Measurements from ENCODE around the gene MINPP1. TPM values are rescaled to one million over a fixed set of nuclear protein-coding genes. Genes with fewer than 3 reads are reported as not detected.

Gene MINPP1
- total RNA-seq, 5 donors from 2014 or later (not counting 1 experiment from before 2014, with no cell fraction given): 2.9 to 9.6 (median 8.8) TPM

- peaks cover 3% of the 10 kb centered on the region in 2 donors for H3K27me3 Mint-ChIP-seq
- no peaks in the 10 kb centered on the region for H3K4me1 ChIP-seq (ENCODE audit: control insufficient read depth in 1 of 2, extremely low read depth in 1 of 2, insufficient read depth in 2 of 2, low read length in 2 of 2)
Observed at GRCh38 chr10:87593702-87594101, 89.0 kb downstream of the MINPP1 start.

GRCh38 chr10:87594181-87594580, 89.5 kb downstream of the MINPP1 start:
- H3K36me3 ChIP-seq (ENCODE audit: control insufficient read depth in 2 of 2, extremely low read depth in 1 of 2, insufficient read depth in 1 of 2, low read length in 1 of 2): no peaks in the 10 kb centered on the region
- ChIA-PET POLR2A (no interaction called here), CTCF (no interaction called here)
- ATAC-seq (replicated peaks in 1 of 4): no peak
- H3K9me3 ChIP-seq: no peaks in the 10 kb centered on the region
- Mint-ChIP-seq H3K36me3 (no peaks in the 10 kb centered on the region), H3K27ac (no peak overlapping the region), H3K4me1 (no peaks in the 10 kb centered on the region), H3K27me3 (peaks cover 3% of the 10 kb centered on the region in 2 donors), H3K4me3 (no peak overlapping the region), H3K9me3 (peaks cover 0 to 2% (median 0%) of the 10 kb centered on the region in 3 donors)
- no peak overlapping the region for H3K4me3 ChIP-seq (ENCODE audit: control insufficient read depth in 1 of 2, extremely low read depth in 1 of 2, low read length in 1 of 2)
- peaks cover 0 to 5% of the 10 kb centered on the region in 2 experiments for H3K27me3 ChIP-seq (replicated peaks in 1 of 2; ENCODE audit: control insufficient read depth in 2 of 2, extremely low read depth in 1 of 2, insufficient read depth in 2 of 2, low read length in 1 of 2)
- no peak for DNase-seq
- no peak overlapping the region for H3K27ac ChIP-seq (ENCODE audit: low read length)
- 57% methylated on average over 1 of the region's 1 CpG for WGBS (ENCODE audit: insufficient coverage)
- no peaks in the 10 kb centered on the region for H3K4me1 ChIP-seq (ENCODE audit: control insufficient read depth in 1 of 2, extremely low read depth in 1 of 2, insufficient read depth in 2 of 2, low read length in 2 of 2)

More at GRCh38 chr10:87593702-87594101, 89.0 kb downstream of the MINPP1 start:
- Histone ChIP-seq H3K27ac (ENCODE audit: low read length) (no peak overlapping the region), H3K9me3 (no peaks in the 10 kb centered on the region), H3K4me3 (ENCODE audit: control insufficient read depth in 1 of 2, extremely low read depth in 1 of 2, low read length in 1 of 2) (no peak overlapping the region), H3K36me3 (ENCODE audit: control insufficient read depth in 2 of 2, extremely low read depth in 1 of 2, insufficient read depth in 1 of 2, low read length in 1 of 2) (no peaks in the 10 kb centered on the region), H3K27me3 (replicated peaks in 1 of 2; ENCODE audit: control insufficient read depth in 2 of 2, extremely low read depth in 1 of 2, insufficient read depth in 2 of 2, low read length in 1 of 2) (peaks cover 0 to 5% of the 10 kb centered on the region in 2 experiments)
- CTCF ChIA-PET: no interaction called here
- H3K4me1 Mint-ChIP-seq: no peaks in the 10 kb centered on the region
- H3K4me3 Mint-ChIP-seq: no peak overlapping the region
- H3K27ac Mint-ChIP-seq: no peak overlapping the region
- POLR2A ChIA-PET: no interaction called here
- DNase-seq (no peak), ATAC-seq (replicated peaks in 1 of 4) (no peak)
- no peaks in the 10 kb centered on the region for H3K36me3 Mint-ChIP-seq
- H3K9me3 Mint-ChIP-seq: peaks cover 0 to 2% (median 0%) of the 10 kb centered on the region in 3 donors

GRCh38 chr10:87594864-87595263, 90.2 kb downstream of the MINPP1 start:
- no peaks in the 10 kb centered on the region for H3K36me3 Mint-ChIP-seq
- no peak overlapping the region for H3K4me3 Mint-ChIP-seq
- ChIA-PET CTCF (no interaction called here), POLR2A (no interaction called here)
- no peak overlapping the region for H3K4me3 ChIP-seq (ENCODE audit: control insufficient read depth in 1 of 2, extremely low read depth in 1 of 2, low read length in 1 of 2)
- H3K9me3 ChIP-seq: no peaks in the 10 kb centered on the region
- no CpG with 5 or more reads among the region's 2 CpGs for WGBS (ENCODE audit: insufficient coverage)
- H3K27me3 ChIP-seq (replicated peaks in 1 of 2; ENCODE audit: control insufficient read depth in 2 of 2, extremely low read depth in 1 of 2, insufficient read depth in 2 of 2, low read length in 1 of 2): peaks cover 0 to 3% of the 10 kb centered on the region in 2 experiments
- DNase-seq (no peak), ATAC-seq (replicated peaks in 1 of 4) (no peak)
- H3K36me3 ChIP-seq (ENCODE audit: control insufficient read depth in 2 of 2, extremely low read depth in 1 of 2, insufficient read depth in 1 of 2, low read length in 1 of 2): no peaks in the 10 kb centered on the region
- no peaks in the 10 kb centered on the region for H3K4me1 ChIP-seq (ENCODE audit: control insufficient read depth in 1 of 2, extremely low read depth in 1 of 2, insufficient read depth in 2 of 2, low read length in 2 of 2)
- H3K27ac Mint-ChIP-seq: no peak overlapping the region
- peaks cover 0 to 2% (median 0%) of the 10 kb centered on the region in 3 donors for H3K9me3 Mint-ChIP-seq
- peaks cover 3% of the 10 kb centered on the region in 2 donors for H3K27me3 Mint-ChIP-seq
- H3K4me1 Mint-ChIP-seq: no peaks in the 10 kb centered on the region
- no peak overlapping the region for H3K27ac ChIP-seq (ENCODE audit: low read length)

- WGBS (ENCODE audit: insufficient coverage): no CpG with 5 or more reads among the region's 1 CpG
- no peak overlapping the region for H3K4me3 ChIP-seq (ENCODE audit: control insufficient read depth in 1 of 2, extremely low read depth in 1 of 2, low read length in 1 of 2)
- H3K4me1 ChIP-seq (ENCODE audit: control insufficient read depth in 1 of 2, extremely low read depth in 1 of 2, insufficient read depth in 2 of 2, low read length in 2 of 2): no peaks in the 10 kb centered on the region
- no peaks in the 10 kb centered on the region for H3K36me3 Mint-ChIP-seq
- no peak overlapping the region for H3K27ac ChIP-seq (ENCODE audit: low read length)
- ChIA-PET CTCF (no interaction called here), POLR2A (no interaction called here)
- peaks cover 0 to 2% (median 0%) of the 10 kb centered on the region in 3 donors for H3K9me3 Mint-ChIP-seq
- peaks cover 3 to 4% of the 10 kb centered on the region in 2 donors for H3K27me3 Mint-ChIP-seq
- no peak overlapping the region for H3K27ac Mint-ChIP-seq
- H3K4me3 Mint-ChIP-seq: no peak overlapping the region
- peaks cover 1 to 2% (median 1%) of the 10 kb centered on the region in 3 donors for H3K4me1 Mint-ChIP-seq
- no peaks in the 10 kb centered on the region for H3K9me3 ChIP-seq
- H3K36me3 ChIP-seq (ENCODE audit: control insufficient read depth in 2 of 2, extremely low read depth in 1 of 2, insufficient read depth in 1 of 2, low read length in 1 of 2): no peaks in the 10 kb centered on the region
- peaks cover 0 to 3% of the 10 kb centered on the region in 2 experiments for H3K27me3 ChIP-seq (replicated peaks in 1 of 2; ENCODE audit: control insufficient read depth in 2 of 2, extremely low read depth in 1 of 2, insufficient read depth in 2 of 2, low read length in 1 of 2)
- no peak for ATAC-seq (replicated peaks in 1 of 4)
- no peak for DNase-seq
Observed at GRCh38 chr10:87596351-87596750, 91.7 kb downstream of the MINPP1 start.

GRCh38 chr10:87598700-87599099, 94.0 kb downstream of the MINPP1 start:
- Mint-ChIP-seq H3K4me3 (no peak overlapping the region), H3K4me1 (peaks cover 9% of the 10 kb centered on the region in 3 donors), H3K27me3 (peaks cover 3 to 4% of the 10 kb centered on the region in 2 donors), H3K36me3 (no peaks in the 10 kb centered on the region), H3K9me3 (no peaks in the 10 kb centered on the region), H3K27ac (no peak overlapping the region)
- ChIA-PET POLR2A (no interaction called here), CTCF (no interaction called here)
- Histone ChIP-seq H3K36me3 (ENCODE audit: control insufficient read depth in 2 of 2, extremely low read depth in 1 of 2, insufficient read depth in 1 of 2, low read length in 1 of 2) (no peaks in the 10 kb centered on the region), H3K27me3 (replicated peaks in 1 of 2; ENCODE audit: control insufficient read depth in 2 of 2, extremely low read depth in 1 of 2, insufficient read depth in 2 of 2, low read length in 1 of 2) (no peaks in the 10 kb centered on the region), H3K4me3 (ENCODE audit: control insufficient read depth in 1 of 2, extremely low read depth in 1 of 2, low read length in 1 of 2) (no peak overlapping the region), H3K27ac (ENCODE audit: low read length) (no peak overlapping the region), H3K9me3 (no peaks in the 10 kb centered on the region), H3K4me1 (ENCODE audit: control insufficient read depth in 1 of 2, extremely low read depth in 1 of 2, insufficient read depth in 2 of 2, low read length in 2 of 2) (no peaks in the 10 kb centered on the region)
- no peak for DNase-seq
- 92% methylated on average over 5 of the region's 8 CpGs for WGBS (ENCODE audit: insufficient coverage)
- no peak for ATAC-seq (replicated peaks in 1 of 4)

- Mint-ChIP-seq H3K36me3 (no peaks in the 10 kb centered on the region), H3K4me1 (peaks cover 9% of the 10 kb centered on the region in 3 donors), H3K4me3 (no peak overlapping the region), H3K27me3 (peaks cover under 1 to 1% of the 10 kb centered on the region in 2 donors), H3K27ac (no peak overlapping the region), H3K9me3 (no peaks in the 10 kb centered on the region)
- WGBS (ENCODE audit: insufficient coverage): no CpG with 5 or more reads among the region's 1 CpG
- ChIA-PET CTCF (no interaction called here), POLR2A (no interaction called here)
- no peak for ATAC-seq (replicated peaks in 1 of 4)
- Histone ChIP-seq H3K27ac (ENCODE audit: low read length) (no peak overlapping the region), H3K4me1 (ENCODE audit: control insufficient read depth in 1 of 2, extremely low read depth in 1 of 2, insufficient read depth in 2 of 2, low read length in 2 of 2) (no peaks in the 10 kb centered on the region), H3K36me3 (ENCODE audit: control insufficient read depth in 2 of 2, extremely low read depth in 1 of 2, insufficient read depth in 1 of 2, low read length in 1 of 2) (no peaks in the 10 kb centered on the region), H3K27me3 (replicated peaks in 1 of 2; ENCODE audit: control insufficient read depth in 2 of 2, extremely low read depth in 1 of 2, insufficient read depth in 2 of 2, low read length in 1 of 2) (no peaks in the 10 kb centered on the region), H3K4me3 (ENCODE audit: control insufficient read depth in 1 of 2, extremely low read depth in 1 of 2, low read length in 1 of 2) (no peak overlapping the region), H3K9me3 (no peaks in the 10 kb centered on the region)
- no peak for DNase-seq
Observed at GRCh38 chr10:87600581-87600980, 95.9 kb downstream of the MINPP1 start.
